Caco-2 (cell line): ENCODE data around the gene ARHGDIB. TPM values are rescaled to one million over a fixed set of nuclear protein-coding genes. Genes with fewer than 3 reads are reported as not detected.

Experiments used
- BruUV-seq: library from RNA; stranded (reverse); fragments of 400-500 nt; replicated peaks from 2 replicates; lab custom pipeline; 2021; lab: Mats Ljungman, UMichigan
- CTCF ChIA-PET: fragments of 300-600 bp; sonication (Branson Sonifier 250); formaldehyde crosslinking; loops from one replicate; lab custom pipeline; 2022; ENCODE audit warnings: antibody characterized with exemption; lab: Charles Lee
- POLR2A ChIA-PET: fragments of 300-600 bp; sonication (Branson Sonifier 250); formaldehyde crosslinking; loops from one replicate; lab custom pipeline; 2022; ENCODE audit warnings: antibody characterized with exemption; lab: Charles Lee
- DNase-seq, 2 experiments: peaks; one replicate each; pipeline versions ENCODE4 v3.0.0 to v3.0.0-alpha.2; 2020 to 2022
- H3K27me3 ChIP-seq: replicated peaks from 2 replicates; pipeline ENCODE4 v1.6.0; 2011; ENCODE audit warnings: low read length; ENCODE audit not compliant: control insufficient read depth, insufficient read depth
- H3K36me3 ChIP-seq: 2 replicates; pipeline ENCODE4 v1.5.1; 2011; ENCODE audit warnings: low read length; ENCODE audit not compliant: control insufficient read depth, insufficient read depth
- H3K4me1 ChIP-seq: fragments of 250-450 bp; sonication (Bioruptor Pico); 2 replicates; pipeline ENCODE4 v1.5.1; 2020; ENCODE audit warnings: mild to moderate bottlenecking
- H3K4me3 ChIP-seq: 2 replicates; pipeline ENCODE4 v1.5.1; 2011; ENCODE audit warnings: low read depth, mild to moderate bottlenecking, control low read depth, low read length
- H3K9me3 ChIP-seq: fragments of 250-450 bp; sonication (Bioruptor Pico); 2 replicates; pipeline ENCODE4 v1.5.1; 2020; ENCODE audit warnings: mild to moderate bottlenecking, moderate library complexity
- H3K27ac Mint-ChIP-seq: one replicate; pipeline ENCODE4 v1.8.0; 2022; ENCODE audit warnings: mixed read lengths; ENCODE audit not compliant: unreplicated experiment
- H3K27me3 Mint-ChIP-seq: one replicate; pipeline ENCODE4 v1.8.0; 2022; ENCODE audit warnings: mixed read lengths; ENCODE audit not compliant: insufficient read depth, unreplicated experiment
- H3K36me3 Mint-ChIP-seq: one replicate; pipeline ENCODE4 v1.8.0; 2022; ENCODE audit warnings: mild to moderate bottlenecking, mixed read lengths; ENCODE audit not compliant: insufficient read depth, unreplicated experiment
- H3K4me1 Mint-ChIP-seq: one replicate; pipeline ENCODE4 v1.8.0; 2022; ENCODE audit warnings: low read depth, mixed read lengths; ENCODE audit not compliant: unreplicated experiment
- H3K4me3 Mint-ChIP-seq: one replicate; pipeline ENCODE4 v1.8.0; 2022; ENCODE audit warnings: mild to moderate bottlenecking, moderate library complexity, mixed read lengths; ENCODE audit not compliant: unreplicated experiment
- H3K9me3 Mint-ChIP-seq: one replicate; pipeline ENCODE4 v1.8.0; 2022; ENCODE audit warnings: mixed read lengths; ENCODE audit not compliant: unreplicated experiment
- intact Hi-C: fragments of 100-400 bp; cut with micrococcal nuclease; formaldehyde crosslinking; loops from one replicate; pipeline ENCODE4 v1.10.0; 2022; ENCODE audit not compliant: unreplicated experiment
- total RNA-seq: library from RNA; stranded (reverse); gene quantifications from 2 replicates; pipeline ENCODE4 v1.2.3, GENCODE V29; 2022
- TF ChIP-seq, protein P1 (sequence below), 2 experiments: fragments of 200-600 bp in 1 of 2; IDR thresholded peaks; 1 replicate in 1 of 2; 2 replicates in 1 of 2; pipeline versions ENCODE4 v1.5.1 to v1.8.0; 2011 to 2022; ENCODE audit warnings: antibody characterized with exemption in 1 of 2, control low read depth in 1 of 2, inconsistent platforms in 1 of 2, low read depth in 1 of 2, low read length in 1 of 2, mild to moderate bottlenecking in 1 of 2, moderate library complexity in 1 of 2; ENCODE audit not compliant: insufficient read depth in 1 of 2, severe bottlenecking in 1 of 2, unreplicated experiment in 1 of 2

Gene ARHGDIB
- total RNA-seq, 1 experiment from 2014 or later: 15.9 TPM

DNA sequence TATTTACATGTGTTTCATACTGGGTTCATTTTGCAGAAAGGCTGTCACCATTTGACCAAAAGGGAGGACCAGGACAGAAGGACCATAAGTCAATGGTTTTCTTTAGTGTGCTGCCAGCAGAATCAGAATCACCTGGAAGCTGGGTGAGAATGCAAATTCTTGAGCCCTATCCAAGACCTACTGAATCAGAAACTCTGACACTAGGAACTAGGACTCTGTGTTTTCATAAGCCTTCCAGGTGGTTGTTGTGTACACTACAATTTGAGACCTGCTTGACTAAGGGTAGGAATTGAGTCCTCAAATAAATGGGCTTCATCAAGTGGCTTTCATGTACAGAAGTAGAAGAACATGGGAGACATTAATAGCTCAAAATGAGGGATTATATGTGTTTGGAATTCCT, 43.7 kb upstream of the ARHGDIB start:
- no peaks in the 10 kb centered on the region for H3K36me3 ChIP-seq
- no TSS peak for BruUV-seq
- ChIA-PET POLR2A (no interaction called here), CTCF (no interaction called here)
- H3K9me3 ChIP-seq: no peaks in the 10 kb centered on the region
- Mint-ChIP-seq H3K27ac (no peak overlapping the region), H3K4me3 (no peak overlapping the region), H3K4me1 (peaks cover 5% of the 10 kb centered on the region), H3K9me3 (no peaks in the 10 kb centered on the region), H3K27me3 (peaks cover 21% of the 10 kb centered on the region), H3K36me3 (no peaks in the 10 kb centered on the region)
- TF ChIP-seq, protein P1, sequence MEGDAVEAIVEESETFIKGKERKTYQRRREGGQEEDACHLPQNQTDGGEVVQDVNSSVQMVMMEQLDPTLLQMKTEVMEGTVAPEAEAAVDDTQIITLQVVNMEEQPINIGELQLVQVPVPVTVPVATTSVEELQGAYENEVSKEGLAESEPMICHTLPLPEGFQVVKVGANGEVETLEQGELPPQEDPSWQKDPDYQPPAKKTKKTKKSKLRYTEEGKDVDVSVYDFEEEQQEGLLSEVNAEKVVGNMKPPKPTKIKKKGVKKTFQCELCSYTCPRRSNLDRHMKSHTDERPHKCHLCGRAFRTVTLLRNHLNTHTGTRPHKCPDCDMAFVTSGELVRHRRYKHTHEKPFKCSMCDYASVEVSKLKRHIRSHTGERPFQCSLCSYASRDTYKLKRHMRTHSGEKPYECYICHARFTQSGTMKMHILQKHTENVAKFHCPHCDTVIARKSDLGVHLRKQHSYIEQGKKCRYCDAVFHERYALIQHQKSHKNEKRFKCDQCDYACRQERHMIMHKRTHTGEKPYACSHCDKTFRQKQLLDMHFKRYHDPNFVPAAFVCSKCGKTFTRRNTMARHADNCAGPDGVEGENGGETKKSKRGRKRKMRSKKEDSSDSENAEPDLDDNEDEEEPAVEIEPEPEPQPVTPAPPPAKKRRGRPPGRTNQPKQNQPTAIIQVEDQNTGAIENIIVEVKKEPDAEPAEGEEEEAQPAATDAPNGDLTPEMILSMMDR (IDR thresholded peaks at IDR 0.05; ENCODE audit: insufficient read depth in 1 of 2, low read depth in 1 of 2, low read length in 1 of 2, severe bottlenecking in 1 of 2, unreplicated experiment in 1 of 2): no peak
- DNase-seq: no peak
- no peak overlapping the region for H3K4me3 ChIP-seq
- H3K27me3 ChIP-seq: peaks cover 2% of the 10 kb centered on the region; the same call in 1 of the 2 replicates
- H3K4me1 ChIP-seq: no peaks in the 10 kb centered on the region
- intact Hi-C loops: no loop called here

DNA sequence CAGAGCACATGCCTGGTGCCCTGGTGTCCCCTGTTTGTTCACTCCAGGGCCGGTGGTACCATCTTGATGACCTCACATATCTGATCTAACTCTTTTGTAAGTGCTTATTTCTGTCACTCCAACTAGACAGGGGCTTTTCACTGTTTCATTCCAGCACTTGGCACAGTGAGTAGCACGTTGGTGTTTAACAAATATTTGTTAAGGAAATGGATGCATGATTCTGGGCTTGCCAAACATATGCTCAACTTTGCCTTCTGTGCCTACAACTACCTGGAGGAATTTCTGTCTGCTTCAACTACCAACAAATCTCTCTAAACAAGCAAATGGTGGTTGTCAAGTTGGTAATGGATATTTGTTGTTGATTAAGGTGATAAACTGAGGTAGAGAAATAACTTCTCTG, 43.0 kb upstream of the ARHGDIB start:
- H3K36me3 ChIP-seq: no peaks in the 10 kb centered on the region
- peaks cover 2% of the 10 kb centered on the region; the same call in 1 of the 2 replicates for H3K27me3 ChIP-seq
- ChIA-PET POLR2A (no interaction called here), CTCF (no interaction called here)
- no peak for DNase-seq
- H3K4me1 Mint-ChIP-seq: peaks cover 7% of the 10 kb centered on the region
- H3K4me3 ChIP-seq: no peak overlapping the region
- TF ChIP-seq, protein P1 (IDR thresholded peaks at IDR 0.05; ENCODE audit: insufficient read depth in 1 of 2, low read depth in 1 of 2, low read length in 1 of 2, severe bottlenecking in 1 of 2, unreplicated experiment in 1 of 2): no peak
- no peak overlapping the region for H3K4me3 Mint-ChIP-seq
- no peaks in the 10 kb centered on the region for H3K9me3 Mint-ChIP-seq
- 0 out of 2 replicates have a peak, but pooled peaks cover 4% of the 10 kb centered on the region for H3K4me1 ChIP-seq
- intact Hi-C loops: loop anchor here (5.0 kb wide), 1 partner anchor 148 kb away; no protein-coding TSS in a partner anchor
- no peaks in the 10 kb centered on the region for H3K9me3 ChIP-seq
- no peak overlapping the region for H3K27ac Mint-ChIP-seq
- H3K36me3 Mint-ChIP-seq: no peaks in the 10 kb centered on the region
- H3K27me3 Mint-ChIP-seq: peaks cover 18% of the 10 kb centered on the region
- no TSS peak for BruUV-seq

GRCh38 chr12:15001733-15002382, 40.5 kb upstream of the ARHGDIB start:
- H3K4me1 ChIP-seq: 0 out of 2 replicates have a peak, but pooled peaks cover 4% of the 10 kb centered on the region
- H3K9me3 ChIP-seq: no peaks in the 10 kb centered on the region
- Mint-ChIP-seq H3K9me3 (no peaks in the 10 kb centered on the region), H3K27ac (no peak overlapping the region), H3K36me3 (no peaks in the 10 kb centered on the region), H3K4me3 (no peak overlapping the region), H3K27me3 (peaks cover 29% of the 10 kb centered on the region), H3K4me1 (peaks cover 7% of the 10 kb centered on the region)
- peaks cover 2% of the 10 kb centered on the region; the same call in 1 of the 2 replicates for H3K27me3 ChIP-seq
- intact Hi-C loops: loop anchor here (5.0 kb wide), 1 partner anchor 150 kb away; no protein-coding TSS in a partner anchor
- CTCF ChIA-PET: no interaction called here
- no TSS peak for BruUV-seq
- DNase-seq: no peak
- TF ChIP-seq, protein P1 (IDR thresholded peaks at IDR 0.05; ENCODE audit: insufficient read depth in 1 of 2, low read depth in 1 of 2, low read length in 1 of 2, severe bottlenecking in 1 of 2, unreplicated experiment in 1 of 2): no peak
- H3K4me3 ChIP-seq: no peak overlapping the region
- no peaks in the 10 kb centered on the region for H3K36me3 ChIP-seq
- POLR2A ChIA-PET: no interaction called here
